Right lobe of liver (tissue), 4 donors: ENCODE results near the gene LHX4.

Source experiments
- CTCF ChIP-seq, 4 donors: fragments of 200-600 bp in 3 of 4; fragments of 450-650 bp in 1 of 4; IDR thresholded peaks; one replicate each; pipeline versions ENCODE4 v1.5.1 to v1.8.0; 2016 to 2022; ENCODE audit warnings: antibody characterized with exemption in 4 of 4, mild to moderate bottlenecking in 2 of 4
- POLR2A ChIP-seq: fragments of 450-650 bp; IDR thresholded peaks from one replicate; pipeline ENCODE4 v1.6.1; 2017; ENCODE audit warnings: antibody characterized with exemption, mild to moderate bottlenecking
- donor health status: DM: no; HTN: no; CAD: no.
- donor health status: DM: no; HTN: no; CAD: no.
- donor health status: DM: no; HTN: yes; CAD: no.

GRCh38 chr1:180234369-180235076 is 4.5 kb downstream of the LHX4 start:
- TF ChIP-seq CTCF (IDR thresholded peaks at IDR 0.05) (no peak), POLR2A (no peak)
